ENCODE results near the gene CHRNA3. TPM values are rescaled to one million over a fixed set of nuclear protein-coding genes. Genes with fewer than 3 reads are reported as not detected.

CHRNA3 gene
- polyA plus RNA-seq, 1 donor from 2014 or later, result 2.4 TPM

GRCh38 chr15:78570710-78571109 lies 50.1 kb downstream of the CHRNA3 start:
- Histone ChIP-seq H3K4me2 (ENCODE audit: low read length) (no peak overlapping the region), H3F3A (ENCODE audit: insufficient read depth, low read length, poor library complexity, severe bottlenecking) (no peaks in the 10 kb centered on the region), H3K36me3 (ENCODE audit: insufficient read depth, low read length) (no peaks in the 10 kb centered on the region), H2AFZ (ENCODE audit: low read depth, low read length) (no peak overlapping the region), H3K9me2 (ENCODE audit: insufficient read depth, low read length) (no peaks in the 10 kb centered on the region), H3K27me3 (ENCODE audit: insufficient read depth, low read depth, low read length) (no peaks in the 10 kb centered on the region), H3K9ac (ENCODE audit: low read length) (no peak overlapping the region), H4K20me1 (ENCODE audit: insufficient read depth) (no peaks in the 10 kb centered on the region), H3K9me3 (ENCODE audit: low read length) (no peaks in the 10 kb centered on the region), H3K79me2 (replicated peaks; ENCODE audit: insufficient read depth, low read length) (peaks cover 20% of the 10 kb centered on the region), H3K4me3 (ENCODE audit: low read length) (no peak overlapping the region), H3K27ac (ENCODE audit: low read length) (no peak overlapping the region)
- no peak for TF ChIP-seq REST (IDR thresholded peaks at IDR 0.05; ENCODE audit: borderline replicate concordance)
- TF ChIP-seq TAF1 (IDR thresholded peaks at IDR 0.05; ENCODE audit: low read depth), result no peak
- no peak for TF ChIP-seq EP300 (conservative IDR thresholded peaks at IDR 0.05; ENCODE audit: poor library complexity, severe bottlenecking)
- no peak for TF ChIP-seq MXI1 (conservative IDR thresholded peaks at IDR 0.05; ENCODE audit: poor library complexity, severe bottlenecking)
- TF ChIP-seq EZH2 (IDR thresholded peaks at IDR 0.05; ENCODE audit: borderline replicate concordance, insufficient read depth, low read length, poor library complexity, severe bottlenecking), result no peak
- no peak for TF ChIP-seq CTCF (IDR thresholded peaks at IDR 0.05; ENCODE audit: poor library complexity, severe bottlenecking)
- no peak for TF ChIP-seq POLR2AphosphoS5 (IDR thresholded peaks at IDR 0.05)
- no peak for TF ChIP-seq RAD21 (conservative IDR thresholded peaks at IDR 0.05)
- no peak for TF ChIP-seq SMC3 (conservative IDR thresholded peaks at IDR 0.05; ENCODE audit: poor library complexity)

- Histone ChIP-seq H3K9me3 (ENCODE audit: low read length) (no peaks in the 10 kb centered on the region), H2AFZ (ENCODE audit: low read depth, low read length) (no peak overlapping the region), H3K79me2 (replicated peaks; ENCODE audit: insufficient read depth, low read length) (peaks cover 20% of the 10 kb centered on the region), H3K9me2 (ENCODE audit: insufficient read depth, low read length) (no peaks in the 10 kb centered on the region), H4K20me1 (ENCODE audit: insufficient read depth) (no peaks in the 10 kb centered on the region), H3K4me3 (ENCODE audit: low read length) (no peak overlapping the region), H3F3A (ENCODE audit: insufficient read depth, low read length, poor library complexity, severe bottlenecking) (no peaks in the 10 kb centered on the region), H3K27ac (ENCODE audit: low read length) (no peak overlapping the region), H3K4me2 (ENCODE audit: low read length) (no peak overlapping the region), H3K36me3 (ENCODE audit: insufficient read depth, low read length) (no peaks in the 10 kb centered on the region), H3K27me3 (ENCODE audit: insufficient read depth, low read depth, low read length) (no peaks in the 10 kb centered on the region), H3K9ac (ENCODE audit: low read length) (no peak overlapping the region)
- TF ChIP-seq SMC3 (conservative IDR thresholded peaks at IDR 0.05; ENCODE audit: poor library complexity) (no peak), EZH2 (IDR thresholded peaks at IDR 0.05; ENCODE audit: borderline replicate concordance, insufficient read depth, low read length, poor library complexity, severe bottlenecking) (no peak), POLR2AphosphoS5 (IDR thresholded peaks at IDR 0.05) (no peak), CTCF (IDR thresholded peaks at IDR 0.05; ENCODE audit: poor library complexity, severe bottlenecking) (no peak), REST (IDR thresholded peaks at IDR 0.05; ENCODE audit: borderline replicate concordance) (no peak), RAD21 (conservative IDR thresholded peaks at IDR 0.05) (no peak), EP300 (conservative IDR thresholded peaks at IDR 0.05; ENCODE audit: poor library complexity, severe bottlenecking) (no peak)
Observed at GRCh38 chr15:78567531-78567930, 53.3 kb downstream of the CHRNA3 start.
